Liver (tissue), 2 donors: ENCODE results near the gene ADK.

Experiments
- NR2F2 ChIP-seq: IDR thresholded peaks from 2 replicates; pipeline ENCODE4 v1.6.1; 2016; ENCODE audit warnings: antibody characterized with exemption
- RAD21 ChIP-seq, 2 donors: IDR thresholded peaks; 2 replicates each; pipeline ENCODE4 v1.6.1; 2016; ENCODE audit warnings: antibody characterized with exemption in 2 of 2, mild to moderate bottlenecking in 2 of 2
- SP1 ChIP-seq: IDR thresholded peaks from 2 replicates; pipeline ENCODE4 v1.6.1; 2018; ENCODE audit warnings: antibody characterized with exemption, mild to moderate bottlenecking
- donor health status: healthy.

DNA sequence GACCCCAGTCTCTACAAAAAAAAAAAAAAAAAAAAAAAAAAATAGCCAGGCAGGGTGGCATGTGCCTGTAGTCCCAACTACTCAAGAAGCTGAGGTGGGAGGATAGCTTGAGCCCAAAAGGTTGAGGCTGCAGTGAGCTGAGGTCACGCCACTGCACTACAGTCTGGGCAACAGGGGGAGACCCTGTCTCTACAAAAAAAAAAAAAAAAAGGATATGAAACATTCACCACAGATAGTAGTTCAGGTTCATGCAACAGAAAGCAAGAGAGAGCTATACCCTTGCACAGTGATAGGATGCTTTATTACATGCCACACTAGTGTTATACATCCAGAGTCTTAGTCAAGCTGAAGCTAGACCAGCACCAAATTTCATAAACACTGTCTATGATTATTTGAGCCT lies 526.9 kb downstream of the ADK start:
- no peak for TF ChIP-seq RAD21 (IDR thresholded peaks at IDR 0.05)
- TF ChIP-seq SP1, result no peak
- TF ChIP-seq NR2F2, result no peak
